ENCODE results near the gene ITPR2. TPM values are rescaled to one million over a fixed set of nuclear protein-coding genes. Genes with fewer than 3 reads are reported as not detected.
"Not testable (repeated sequence)": the region's sequence is repeated elsewhere in the genome, so short reads cannot be mapped to it uniquely, and the experiment has no call there.

ITPR2 gene
- total RNA-seq, 1 donor from 2014 or later: 16.3 TPM

GRCh38 chr12:26327975-26328644 lies 504.9 kb downstream of the ITPR2 start:
- no peak for DNase-seq (ENCODE audit: low read depth)
- TF ChIP-seq, protein P1, sequence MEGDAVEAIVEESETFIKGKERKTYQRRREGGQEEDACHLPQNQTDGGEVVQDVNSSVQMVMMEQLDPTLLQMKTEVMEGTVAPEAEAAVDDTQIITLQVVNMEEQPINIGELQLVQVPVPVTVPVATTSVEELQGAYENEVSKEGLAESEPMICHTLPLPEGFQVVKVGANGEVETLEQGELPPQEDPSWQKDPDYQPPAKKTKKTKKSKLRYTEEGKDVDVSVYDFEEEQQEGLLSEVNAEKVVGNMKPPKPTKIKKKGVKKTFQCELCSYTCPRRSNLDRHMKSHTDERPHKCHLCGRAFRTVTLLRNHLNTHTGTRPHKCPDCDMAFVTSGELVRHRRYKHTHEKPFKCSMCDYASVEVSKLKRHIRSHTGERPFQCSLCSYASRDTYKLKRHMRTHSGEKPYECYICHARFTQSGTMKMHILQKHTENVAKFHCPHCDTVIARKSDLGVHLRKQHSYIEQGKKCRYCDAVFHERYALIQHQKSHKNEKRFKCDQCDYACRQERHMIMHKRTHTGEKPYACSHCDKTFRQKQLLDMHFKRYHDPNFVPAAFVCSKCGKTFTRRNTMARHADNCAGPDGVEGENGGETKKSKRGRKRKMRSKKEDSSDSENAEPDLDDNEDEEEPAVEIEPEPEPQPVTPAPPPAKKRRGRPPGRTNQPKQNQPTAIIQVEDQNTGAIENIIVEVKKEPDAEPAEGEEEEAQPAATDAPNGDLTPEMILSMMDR (IDR thresholded peaks at IDR 0.05; ENCODE audit: insufficient read depth, low read length, poor library complexity, severe bottlenecking): no peak
- Histone ChIP-seq H3K36me3 (ENCODE audit: control insufficient read depth, insufficient read depth, low read length) (no peaks in the 10 kb centered on the region), H3K4me3 (ENCODE audit: low read depth, low read length) (no peak overlapping the region), H3K27me3 (ENCODE audit: control insufficient read depth, insufficient read depth, low read length) (no peaks in the 10 kb centered on the region)

DNA sequence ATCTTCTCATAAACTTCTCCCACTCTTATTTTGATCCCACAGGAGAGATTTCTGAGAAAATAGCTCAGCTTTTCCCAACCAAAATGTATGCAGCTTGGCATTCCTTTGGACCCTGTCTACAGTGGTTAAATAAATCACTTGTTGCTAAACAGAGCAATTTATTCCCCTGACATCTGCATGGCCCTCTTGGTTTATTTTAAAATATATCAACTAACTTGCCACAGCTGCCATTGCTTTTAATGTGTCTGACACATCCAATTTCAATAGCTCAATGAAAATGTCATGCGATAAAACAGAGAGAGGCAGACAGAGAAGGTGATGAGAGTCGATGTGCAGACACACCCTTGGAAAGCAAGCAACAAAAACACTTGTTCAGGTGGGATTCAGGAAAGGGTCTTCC lies 509.3 kb downstream of the ITPR2 start:
- DNase-seq (ENCODE audit: low read depth): no peak
- H3K36me3 ChIP-seq (ENCODE audit: control insufficient read depth, insufficient read depth, low read length): no peaks in the 10 kb centered on the region
- H3K27me3 ChIP-seq (ENCODE audit: control insufficient read depth, insufficient read depth, low read length): no peaks in the 10 kb centered on the region
- TF ChIP-seq, protein P1 (IDR thresholded peaks at IDR 0.05; ENCODE audit: insufficient read depth, low read length, poor library complexity, severe bottlenecking): no peak
- H3K4me3 ChIP-seq (ENCODE audit: low read depth, low read length): no peak overlapping the region

DNA sequence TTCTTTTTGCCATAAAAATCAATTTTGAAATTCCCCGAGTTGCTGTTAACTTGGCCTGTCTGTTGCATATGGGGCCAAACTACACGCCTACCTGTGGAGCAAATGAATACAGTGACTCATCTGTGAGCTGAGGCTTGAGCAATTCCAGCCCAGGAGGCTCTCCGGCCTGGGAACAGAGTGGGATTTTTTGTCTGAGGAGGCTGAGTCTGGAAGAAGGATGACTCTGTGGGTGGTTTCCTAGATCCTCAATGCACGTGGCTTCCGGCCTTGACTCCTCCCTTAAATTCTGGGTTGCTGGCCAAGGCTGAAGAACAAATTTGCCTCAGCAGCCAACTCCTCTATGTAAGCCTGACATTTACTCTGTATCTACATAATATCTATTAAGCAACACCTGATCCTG lies 513.5 kb downstream of the ITPR2 start:
- no peaks in the 10 kb centered on the region for H3K27me3 ChIP-seq (ENCODE audit: control insufficient read depth, insufficient read depth, low read length)
- no peaks in the 10 kb centered on the region for H3K36me3 ChIP-seq (ENCODE audit: control insufficient read depth, insufficient read depth, low read length)
- TF ChIP-seq, protein P1 (IDR thresholded peaks at IDR 0.05; ENCODE audit: insufficient read depth, low read length, poor library complexity, severe bottlenecking): no peak
- no peak overlapping the region for H3K4me3 ChIP-seq (ENCODE audit: low read depth, low read length)
- DNase-seq (ENCODE audit: low read depth): peak; percentile 96

DNA sequence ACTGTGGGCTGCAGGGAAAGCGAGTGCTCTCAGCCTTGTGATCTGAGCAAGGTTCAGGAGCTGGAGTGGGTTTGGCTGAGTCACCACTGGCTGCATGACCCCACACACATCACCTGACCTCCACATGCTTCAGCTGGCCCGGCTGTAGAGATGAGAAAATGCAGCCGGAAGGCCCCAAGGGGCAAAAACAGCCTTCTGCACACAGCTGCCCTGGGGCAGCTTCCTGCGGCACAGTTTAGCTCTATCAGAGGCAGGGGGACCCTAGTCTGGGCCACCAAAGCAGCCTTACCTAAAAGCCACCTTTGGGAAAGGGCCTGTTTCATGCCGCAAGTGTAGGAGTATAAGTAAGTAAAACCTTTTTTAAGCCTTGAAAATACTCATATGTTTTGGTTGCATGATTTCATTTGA lies 514.3 kb downstream of the ITPR2 start:
- Histone ChIP-seq H3K27me3 (ENCODE audit: control insufficient read depth, insufficient read depth, low read length) (no peaks in the 10 kb centered on the region), H3K4me3 (ENCODE audit: low read depth, low read length) (no peak overlapping the region), H3K36me3 (ENCODE audit: control insufficient read depth, insufficient read depth, low read length) (no peaks in the 10 kb centered on the region)
- TF ChIP-seq, protein P1 (IDR thresholded peaks at IDR 0.05; ENCODE audit: insufficient read depth, low read length, poor library complexity, severe bottlenecking): no peak
- peak; percentile 87 for DNase-seq (ENCODE audit: low read depth)

- TF ChIP-seq, protein P1 (IDR thresholded peaks at IDR 0.05; ENCODE audit: insufficient read depth, low read length, poor library complexity, severe bottlenecking): no peak
- Histone ChIP-seq H3K36me3 (ENCODE audit: control insufficient read depth, insufficient read depth, low read length) (no peaks in the 10 kb centered on the region), H3K4me3 (ENCODE audit: low read depth, low read length) (no peak overlapping the region), H3K27me3 (ENCODE audit: control insufficient read depth, insufficient read depth, low read length) (no peaks in the 10 kb centered on the region)
- peak; percentile 94 for DNase-seq (ENCODE audit: low read depth)
These were observed 514.9 kb downstream of the ITPR2 start for GRCh38 chr12:26317942-26318575.

DNA sequence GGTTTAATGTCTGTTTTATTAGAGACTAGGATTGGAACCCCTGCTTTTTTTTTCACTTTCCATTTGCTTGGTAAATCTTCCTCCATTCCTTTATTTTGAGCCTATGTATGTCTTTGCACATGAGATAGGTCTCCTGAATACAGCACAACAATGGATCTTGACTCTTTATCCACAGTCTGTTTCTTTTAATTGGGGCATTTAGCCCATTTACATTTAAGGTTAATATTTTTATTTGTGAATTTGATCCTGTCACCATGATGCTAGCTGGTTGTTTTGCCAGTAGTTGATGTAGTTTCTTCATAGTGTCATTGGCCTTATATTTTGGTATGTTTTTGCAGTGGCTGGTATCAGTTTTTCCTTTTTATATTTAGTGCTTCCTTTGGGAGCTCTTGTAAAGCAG lies 518.9 kb downstream of the ITPR2 start:
- H3K4me3 ChIP-seq (ENCODE audit: low read depth, low read length); H3K36me3 ChIP-seq (ENCODE audit: control insufficient read depth, insufficient read depth, low read length); H3K27me3 ChIP-seq (ENCODE audit: control insufficient read depth, insufficient read depth, low read length); DNase-seq (ENCODE audit: low read depth): not testable (repeated sequence)

DNA sequence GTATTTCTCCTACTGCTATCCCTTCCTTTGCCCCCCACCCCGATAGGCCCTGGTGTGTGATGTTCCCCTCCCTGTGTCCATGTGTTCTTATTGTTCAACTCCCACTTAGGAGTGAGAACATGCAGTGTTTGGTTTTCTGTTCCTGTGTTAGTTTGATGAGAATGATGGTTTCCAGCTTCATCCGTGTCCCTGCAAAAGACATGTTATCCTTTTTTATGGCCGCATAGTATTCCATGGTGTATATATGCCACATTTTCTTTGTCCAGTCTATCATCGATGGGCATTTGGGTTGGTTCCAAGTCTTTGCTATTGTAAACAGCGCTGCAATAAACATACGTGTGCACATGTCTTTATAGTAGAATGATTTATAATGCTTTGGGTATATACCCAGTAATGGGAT lies 522.5 kb downstream of the ITPR2 start:
- H3K27me3 ChIP-seq (ENCODE audit: control insufficient read depth, insufficient read depth, low read length); H3K36me3 ChIP-seq (ENCODE audit: control insufficient read depth, insufficient read depth, low read length); H3K4me3 ChIP-seq (ENCODE audit: low read depth, low read length); DNase-seq (ENCODE audit: low read depth): not testable (repeated sequence)

Data from kidney epithelial cell (primary cell).